Neural cell (in vitro differentiated cells): ENCODE measurements around the gene HPRT1. TPM values are rescaled to one million over a fixed set of nuclear protein-coding genes. Genes with fewer than 3 reads are reported as not detected.

Experiments used
- H2AFZ ChIP-seq: fragments of 200-600, 300-800 bp; sonication (generic), shearing (Covaris generic); 2 replicates; pipeline ENCODE4 v1.6.0; 2014; ENCODE audit warnings: low read depth, mild to moderate bottlenecking, antibody characterized with exemption, low read length, moderate library complexity
- H3F3A ChIP-seq: fragments of 200-600 bp; shearing (Covaris generic); 2 replicates; pipeline ENCODE4 v1.6.1; 2016; ENCODE audit warnings: mild to moderate bottlenecking, moderate library complexity, mixed read lengths, antibody characterized with exemption, low read length; ENCODE audit not compliant: insufficient read depth, poor library complexity, severe bottlenecking
- H3K27ac ChIP-seq: fragments of 200-600, 300-800 bp; sonication (generic), shearing (Covaris generic); 2 replicates; pipeline ENCODE4 v1.5.1; 2014; ENCODE audit warnings: mild to moderate bottlenecking, low read length, moderate library complexity
- H3K27me3 ChIP-seq: fragments of 300-800, 200-600 bp; sonication (generic), shearing (Covaris generic); 2 replicates; pipeline ENCODE4 v1.6.0; 2014; ENCODE audit warnings: mild to moderate bottlenecking, low read depth, low read length, moderate library complexity; ENCODE audit not compliant: insufficient read depth
- H3K36me3 ChIP-seq: fragments of 300-800, 200-600 bp; sonication (generic), shearing (Covaris generic); 2 replicates; pipeline ENCODE4 v1.5.1; 2014; ENCODE audit warnings: mild to moderate bottlenecking, antibody characterized with exemption, low read length, moderate library complexity; ENCODE audit not compliant: insufficient read depth
- H3K4me2 ChIP-seq: fragments of 300-800, 200-600 bp; sonication (generic), shearing (Covaris generic); 2 replicates; pipeline ENCODE4 v1.6.0; 2014; ENCODE audit warnings: mild to moderate bottlenecking, low read length
- H3K4me3 ChIP-seq: fragments of 300-800, 200-600 bp; sonication (generic), shearing (Covaris generic); 2 replicates; pipeline ENCODE4 v1.5.1; 2014; ENCODE audit warnings: mild to moderate bottlenecking, low read length, moderate library complexity
- H3K79me2 ChIP-seq: fragments of 200-600 bp; shearing (Covaris generic); replicated peaks from 2 replicates; pipeline ENCODE4 v1.6.0; 2014; ENCODE audit warnings: mild to moderate bottlenecking, low read length, moderate library complexity; ENCODE audit not compliant: insufficient read depth
- H3K9ac ChIP-seq: fragments of 300-800, 200-600 bp; sonication (generic), shearing (Covaris generic); 2 replicates; pipeline ENCODE4 v1.6.1; 2016; ENCODE audit warnings: mild to moderate bottlenecking, low read length, mixed read lengths
- H3K9me2 ChIP-seq: fragments of 200-600 bp; shearing (Covaris generic); 2 replicates; pipeline ENCODE4 v1.6.1; 2016; ENCODE audit warnings: mild to moderate bottlenecking, low read length, mixed read lengths; ENCODE audit not compliant: insufficient read depth
- H3K9me3 ChIP-seq: fragments of 200-600, 300-800 bp; sonication (generic), shearing (Covaris generic); 2 replicates; pipeline ENCODE4 v1.6.1; 2016; ENCODE audit warnings: mild to moderate bottlenecking, mixed run types, low read length, moderate library complexity, mixed read lengths
- H4K20me1 ChIP-seq: fragments of 200-600 bp; shearing (Covaris generic); 2 replicates; pipeline ENCODE4 v1.6.1; 2016; ENCODE audit warnings: mild to moderate bottlenecking, mixed run types; ENCODE audit not compliant: insufficient read depth
- CTCF ChIP-seq: fragments of 450-650 bp; IDR thresholded peaks from 2 replicates; pipeline ENCODE4 v1.5.1; 2014; ENCODE audit warnings: antibody characterized with exemption, mild to moderate bottlenecking, moderate library complexity; ENCODE audit not compliant: poor library complexity, severe bottlenecking
- EP300 ChIP-seq: fragments of 450-650 bp; conservative IDR thresholded peaks from 2 replicates; pipeline ENCODE4 v1.6.1; 2014; ENCODE audit warnings: antibody characterized with exemption, mild to moderate bottlenecking, moderate library complexity; ENCODE audit not compliant: poor library complexity, severe bottlenecking
- EZH2 ChIP-seq: fragments of 200-600, 300-800 bp; shearing (Covaris generic), sonication (generic); IDR thresholded peaks from 2 replicates; pipeline ENCODE4 v1.6.1; 2014; ENCODE audit warnings: antibody characterized with exemption, low read length, borderline replicate concordance, mild to moderate bottlenecking; ENCODE audit not compliant: insufficient read depth, poor library complexity, severe bottlenecking
- MXI1 ChIP-seq: fragments of 450-650 bp; conservative IDR thresholded peaks from 2 replicates; pipeline ENCODE4 v1.6.1; 2014; ENCODE audit warnings: antibody characterized with exemption, mild to moderate bottlenecking; ENCODE audit not compliant: poor library complexity, severe bottlenecking
- POLR2AphosphoS5 ChIP-seq: IDR thresholded peaks from 2 replicates; pipeline ENCODE4 v1.6.1; 2012
- RAD21 ChIP-seq: fragments of 450-650 bp; conservative IDR thresholded peaks from 2 replicates; pipeline ENCODE4 v1.6.1; 2014; ENCODE audit warnings: antibody characterized with exemption, mild to moderate bottlenecking, moderate library complexity
- REST ChIP-seq: IDR thresholded peaks from 2 replicates; pipeline ENCODE4 v1.6.1; 2012; ENCODE audit warnings: borderline replicate concordance
- SMC3 ChIP-seq: fragments of 450-650 bp; conservative IDR thresholded peaks from 2 replicates; pipeline ENCODE4 v1.6.1; 2014; ENCODE audit warnings: antibody characterized with exemption, mild to moderate bottlenecking, moderate library complexity; ENCODE audit not compliant: poor library complexity
- TAF1 ChIP-seq: IDR thresholded peaks from 2 replicates; pipeline ENCODE4 v1.6.1; 2012; ENCODE audit warnings: low read depth
- polyA plus RNA-seq: library from polyadenylated mRNA; depleted of rRNA; stranded (reverse); fragments of >200 nt; gene quantifications from 2 replicates; pipeline ENCODE4 v1.2.3, GENCODE V29; 2014

Gene HPRT1
- polyA plus RNA-seq, 1 donor from 2014 or later: 10.1 TPM

- H3K36me3 ChIP-seq: no peaks in the 10 kb centered on the region
- no peaks in the 10 kb centered on the region for H3K79me2 ChIP-seq
- no peak overlapping the region for H3K4me3 ChIP-seq
- TF ChIP-seq SMC3 (no peak), RAD21 (no peak), POLR2AphosphoS5 (no peak), REST (no peak), EZH2 (no peak), CTCF (no peak), MXI1 (no peak), TAF1 (no peak), EP300 (no peak)
- H2AFZ ChIP-seq: no peak overlapping the region
- H3F3A ChIP-seq: no peaks in the 10 kb centered on the region
- no peaks in the 10 kb centered on the region for H3K9me3 ChIP-seq
- no peaks in the 10 kb centered on the region for H4K20me1 ChIP-seq
- no peak overlapping the region for H3K27ac ChIP-seq
- H3K27me3 ChIP-seq: peaks cover 33% of the 10 kb centered on the region
- no peak overlapping the region for H3K9ac ChIP-seq
- no peak overlapping the region for H3K4me2 ChIP-seq
- H3K9me2 ChIP-seq: no peaks in the 10 kb centered on the region
These were observed 81.9 kb downstream of the HPRT1 start for GRCh38 chrX:134541906-134542305.

GRCh38 chrX:134542485-134542884 lies 82.5 kb downstream of the HPRT1 start:
- Histone ChIP-seq H2AFZ (no peak overlapping the region), H4K20me1 (no peaks in the 10 kb centered on the region), H3K9me3 (no peaks in the 10 kb centered on the region), H3K27ac (no peak overlapping the region), H3K79me2 (no peaks in the 10 kb centered on the region), H3K9me2 (no peaks in the 10 kb centered on the region), H3K36me3 (no peaks in the 10 kb centered on the region), H3F3A (no peaks in the 10 kb centered on the region), H3K4me3 (no peak overlapping the region), H3K27me3 (peaks cover 39% of the 10 kb centered on the region), H3K4me2 (no peak overlapping the region), H3K9ac (no peak overlapping the region)
- TF ChIP-seq POLR2AphosphoS5: no peak
- TF ChIP-seq CTCF: no peak
- TF ChIP-seq EP300: no peak
- no peak for TF ChIP-seq REST
- no peak for TF ChIP-seq EZH2
- no peak for TF ChIP-seq MXI1
- TF ChIP-seq TAF1: no peak
- no peak for TF ChIP-seq RAD21
- no peak for TF ChIP-seq SMC3
